Kidney epithelial cell (primary cell): ENCODE results near the gene ARID5B. TPM values are rescaled to one million over a fixed set of nuclear protein-coding genes. Genes with fewer than 3 reads are reported as not detected.

Source experiments
- DNase-seq: peaks from one replicate; pipeline ENCODE4 v3.0.0-alpha.2; 2010; ENCODE audit warnings: low read depth
- H3K27me3 ChIP-seq: 2 replicates; pipeline ENCODE4 v1.6.0; 2011; ENCODE audit warnings: low read length; ENCODE audit not compliant: control insufficient read depth, insufficient read depth
- H3K36me3 ChIP-seq: 2 replicates; pipeline ENCODE4 v1.5.1; 2011; ENCODE audit warnings: low read length; ENCODE audit not compliant: control insufficient read depth, insufficient read depth
- H3K4me3 ChIP-seq: 2 replicates; pipeline ENCODE4 v1.5.1; 2011; ENCODE audit warnings: low read depth, mild to moderate bottlenecking, control low read depth, low read length
- CTCF ChIP-seq: IDR thresholded peaks from 2 replicates; pipeline ENCODE4 v1.5.1; 2011; ENCODE audit warnings: mild to moderate bottlenecking, moderate library complexity, low read length, control low read depth, inconsistent platforms; ENCODE audit not compliant: insufficient read depth, poor library complexity, severe bottlenecking
- total RNA-seq: library from RNA; depleted of rRNA; stranded (reverse); fragments of >200 nt; gene quantifications from 2 replicates; pipeline ENCODE4 v1.2.3, GENCODE V29; 2015

Gene ARID5B
- total RNA-seq, 1 donor from 2014 or later: 11.6 TPM

GRCh38 chr10:61964059-61964709 is 62.7 kb downstream of the ARID5B start:
- TF ChIP-seq CTCF: no peak
- no peak for DNase-seq
- Histone ChIP-seq H3K27me3 (no peaks in the 10 kb centered on the region), H3K36me3 (no peaks in the 10 kb centered on the region), H3K4me3 (no peak overlapping the region)

DNA sequence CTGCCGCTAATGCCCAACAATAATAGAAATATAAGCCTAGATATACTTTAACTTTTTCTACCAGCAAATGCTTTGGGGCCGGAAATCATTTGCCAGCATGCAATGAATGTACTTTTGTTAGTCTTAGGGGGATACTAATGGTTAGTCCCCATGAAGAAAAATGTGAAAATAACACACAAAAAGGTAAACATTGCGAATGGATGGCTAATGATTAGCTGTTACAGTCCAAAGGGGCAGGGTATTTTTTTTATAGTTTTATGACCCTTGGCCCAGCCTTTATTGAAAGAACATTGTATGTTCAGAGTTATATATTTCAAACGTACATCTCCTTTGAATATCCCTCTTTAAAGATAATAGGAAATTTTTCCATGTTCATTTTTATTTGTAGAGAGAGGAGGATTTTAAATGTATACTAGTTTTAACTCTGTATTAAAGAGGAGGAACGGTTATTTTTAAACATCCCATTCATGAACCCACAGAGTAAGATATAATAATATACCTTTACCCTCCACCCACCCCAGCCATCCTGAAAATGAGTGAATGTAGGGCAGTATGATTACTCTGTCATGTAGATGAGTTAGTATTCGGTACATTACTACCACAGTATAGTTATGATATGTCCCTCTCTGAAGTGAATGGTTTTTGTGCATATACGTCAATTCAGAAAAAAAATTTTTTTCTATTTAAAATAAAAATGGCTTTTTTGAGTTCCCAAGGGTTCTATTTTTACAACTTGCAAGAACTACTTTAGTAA is 63.6 kb downstream of the ARID5B start:
- peaks cover 1% of the 10 kb centered on the region for H3K36me3 ChIP-seq
- DNase-seq: no peak
- H3K4me3 ChIP-seq: no peak overlapping the region
- no peaks in the 10 kb centered on the region for H3K27me3 ChIP-seq
- no peak for TF ChIP-seq CTCF

DNA sequence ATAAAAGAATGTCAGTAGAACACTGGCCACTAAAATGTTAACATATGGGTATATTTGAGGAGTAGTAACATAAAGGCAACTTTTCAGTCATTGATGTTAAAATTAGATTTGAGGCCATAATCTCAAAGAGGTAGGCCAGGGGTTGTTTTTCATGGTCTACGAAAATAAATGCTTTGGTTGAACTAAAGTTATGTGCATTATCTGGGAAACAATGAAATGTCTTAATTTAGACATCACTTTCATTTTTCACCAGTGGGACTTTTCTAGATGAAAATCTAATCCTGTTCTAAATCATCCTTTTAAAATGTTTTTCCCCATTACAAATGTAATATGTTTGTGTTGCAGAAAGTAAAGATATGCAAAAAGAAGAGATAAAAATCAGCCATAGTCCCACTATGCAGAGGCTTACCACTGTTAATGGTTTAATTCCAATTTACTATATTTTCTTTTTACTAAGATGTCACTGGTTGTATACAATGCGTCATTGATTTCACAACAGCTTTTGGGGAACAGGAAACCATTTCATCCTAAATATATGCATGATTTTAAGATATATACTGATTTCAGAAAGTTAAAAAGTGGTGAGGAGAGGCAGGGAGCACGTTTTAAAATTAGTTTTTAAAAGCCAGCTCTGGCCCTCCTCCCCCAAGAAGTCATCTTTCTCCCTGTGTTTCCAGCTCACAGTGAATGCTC is 64.3 kb downstream of the ARID5B start:
- Histone ChIP-seq H3K36me3 (peaks cover 1% of the 10 kb centered on the region), H3K27me3 (no peaks in the 10 kb centered on the region), H3K4me3 (no peak overlapping the region)
- TF ChIP-seq CTCF: no peak
- no peak for DNase-seq

- Histone ChIP-seq H3K4me3 (no peak overlapping the region), H3K36me3 (peaks cover 1% of the 10 kb centered on the region), H3K27me3 (no peaks in the 10 kb centered on the region)
- TF ChIP-seq CTCF: no peak
- no peak for DNase-seq
Observed at GRCh38 chr10:61967298-61967697, 65.8 kb downstream of the ARID5B start.

DNA sequence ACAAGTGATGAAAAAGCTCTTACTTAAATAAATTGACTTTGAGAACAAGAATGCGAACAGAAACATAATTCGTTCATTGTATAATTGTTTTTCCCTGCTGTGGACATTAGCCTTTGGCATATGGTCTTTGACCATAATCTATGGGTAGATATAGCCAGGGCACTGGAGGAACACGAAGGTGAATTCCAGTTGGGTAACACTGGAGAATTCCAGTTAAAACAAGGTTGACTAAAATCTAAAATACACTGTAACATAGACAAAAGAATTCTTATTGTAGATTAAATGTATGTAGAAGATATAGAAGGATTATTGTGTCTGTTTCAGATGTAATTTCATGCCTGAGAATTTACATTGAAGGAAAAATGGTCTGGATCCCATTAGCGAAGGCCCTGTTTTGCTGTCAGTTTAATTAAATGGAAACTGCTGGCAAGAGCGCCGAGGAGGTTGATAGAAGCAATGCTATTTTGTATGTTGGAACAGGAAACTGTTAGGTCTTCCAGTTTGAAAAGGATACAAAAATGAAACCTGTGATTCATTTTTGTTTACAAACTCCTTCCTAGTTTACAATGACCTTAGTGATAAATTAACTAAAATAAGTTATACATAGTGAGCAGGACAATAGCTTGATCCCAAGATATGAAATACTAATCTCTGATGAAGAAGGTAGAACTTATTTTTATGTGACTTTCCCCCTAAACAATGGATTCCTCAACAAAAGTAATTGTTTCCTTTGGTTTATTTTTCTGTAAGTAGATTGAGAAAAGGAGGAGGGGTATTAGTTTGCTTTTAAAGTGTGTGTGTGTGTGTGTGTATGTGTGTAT is 68.9 kb downstream of the ARID5B start:
- DNase-seq: no peak
- H3K4me3 ChIP-seq: no peak overlapping the region
- TF ChIP-seq CTCF: no peak

More for the DNA sequence above, 68.9 kb downstream of the ARID5B start:
- no peaks in the 10 kb centered on the region for H3K27me3 ChIP-seq
- peaks cover 1% of the 10 kb centered on the region for H3K36me3 ChIP-seq
